ENCODE data around the gene PHACTR4.
"Not testable (repeated sequence)": the region's sequence is repeated elsewhere in the genome, so short reads cannot be mapped to it uniquely, and the experiment has no call there.

DNA sequence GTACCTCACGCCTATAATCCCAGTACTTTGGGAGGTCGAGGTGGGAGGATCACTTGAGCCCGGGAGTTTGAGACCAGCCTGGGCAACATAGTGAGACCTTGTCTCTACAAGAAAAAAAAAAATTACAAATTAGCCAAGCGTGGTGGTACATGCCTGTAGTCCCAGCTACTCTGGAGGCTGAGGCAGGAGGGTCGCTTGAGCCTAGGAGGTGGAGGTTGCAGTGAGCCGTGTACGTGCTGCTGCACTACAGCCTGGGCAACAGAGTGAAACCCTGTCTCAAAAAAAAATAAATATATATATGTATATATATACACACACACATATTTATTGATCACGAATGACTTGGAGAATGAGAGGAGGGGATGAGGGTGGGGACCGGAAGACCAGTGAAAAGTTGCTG lies 153.0 kb downstream of the PHACTR4 start:
- TF ChIP-seq, protein P1, sequence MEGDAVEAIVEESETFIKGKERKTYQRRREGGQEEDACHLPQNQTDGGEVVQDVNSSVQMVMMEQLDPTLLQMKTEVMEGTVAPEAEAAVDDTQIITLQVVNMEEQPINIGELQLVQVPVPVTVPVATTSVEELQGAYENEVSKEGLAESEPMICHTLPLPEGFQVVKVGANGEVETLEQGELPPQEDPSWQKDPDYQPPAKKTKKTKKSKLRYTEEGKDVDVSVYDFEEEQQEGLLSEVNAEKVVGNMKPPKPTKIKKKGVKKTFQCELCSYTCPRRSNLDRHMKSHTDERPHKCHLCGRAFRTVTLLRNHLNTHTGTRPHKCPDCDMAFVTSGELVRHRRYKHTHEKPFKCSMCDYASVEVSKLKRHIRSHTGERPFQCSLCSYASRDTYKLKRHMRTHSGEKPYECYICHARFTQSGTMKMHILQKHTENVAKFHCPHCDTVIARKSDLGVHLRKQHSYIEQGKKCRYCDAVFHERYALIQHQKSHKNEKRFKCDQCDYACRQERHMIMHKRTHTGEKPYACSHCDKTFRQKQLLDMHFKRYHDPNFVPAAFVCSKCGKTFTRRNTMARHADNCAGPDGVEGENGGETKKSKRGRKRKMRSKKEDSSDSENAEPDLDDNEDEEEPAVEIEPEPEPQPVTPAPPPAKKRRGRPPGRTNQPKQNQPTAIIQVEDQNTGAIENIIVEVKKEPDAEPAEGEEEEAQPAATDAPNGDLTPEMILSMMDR (IDR thresholded peaks at IDR 0.05 in 4 of 5, conservative IDR thresholded peaks at IDR 0.05 in 1 of 5), result not testable (repeated sequence)
- not testable (repeated sequence) for TF ChIP-seq POLR2A (IDR thresholded peaks at IDR 0.05)

All from gastrocnemius medialis (tissue), 4 donors.